SK-N-SH (cell line): ENCODE results near the gene CKB. TPM values are rescaled to one million over a fixed set of nuclear protein-coding genes. Genes with fewer than 3 reads are reported as not detected.

Experiments
- CTCF ChIA-PET: fragments of 300-600, 350-600 bp; formaldehyde crosslinking; extraction: SDS; loops from one replicate; lab custom pipeline; 2021; lab: Yijun Ruan, JAX
- POLR2A ChIA-PET: fragments of 350-600 bp; sonication (Branson Sonifier 250); formaldehyde crosslinking; extraction: SDS; loops from one replicate; lab custom pipeline; 2020; ENCODE audit warnings: antibody characterized with exemption, inconsistent platforms; lab: Yijun Ruan, JAX
- DNase-seq: peaks from one replicate; pipeline ENCODE4 v3.0.0; 2012
- H2AFZ ChIP-seq: fragments of 200-600 bp; sonication (generic); 2 replicates; pipeline ENCODE4 v1.8.1; 2016; ENCODE audit warnings: antibody characterized with exemption, mild to moderate bottlenecking, low read depth
- H3F3A ChIP-seq: fragments of 200-600 bp; sonication (generic); replicated peaks from 2 replicates; pipeline ENCODE3; 2016; ENCODE audit warnings: antibody characterized with exemption, mild to moderate bottlenecking; ENCODE audit not compliant: insufficient read depth
- H3K27ac ChIP-seq, 2 experiments: fragments of 200-500 bp in 1 of 2; fragments of 200-600 bp in 1 of 2; sonication (Bioruptor generic) in 1 of 2; sonication (generic), shearing (Covaris generic) in 1 of 2; 2 replicates each; pipeline versions ENCODE4 v1.5.1 to v1.6.1; 2014 to 2016; ENCODE audit warnings: low read depth in 2 of 2, inconsistent platforms in 1 of 2, low read length in 1 of 2, mild to moderate bottlenecking in 1 of 2, mixed read lengths in 1 of 2
- H3K27me3 ChIP-seq: fragments of 200-600 bp; sonication (generic), shearing (Covaris generic); 2 replicates; pipeline ENCODE4 v1.6.1; 2016; ENCODE audit warnings: mixed run types; ENCODE audit not compliant: insufficient read depth
- H3K36me3 ChIP-seq, 2 experiments: fragments of 200-500 bp in 1 of 2; fragments of 200-600 bp in 1 of 2; sonication (Bioruptor generic) in 1 of 2; sonication (generic) in 1 of 2; replicated peaks in 1 of 2; 2 replicates each; pipeline versions ENCODE3 to v1.5.1; 2014 to 2016; ENCODE audit warnings: low read length in 1 of 2, mild to moderate bottlenecking in 1 of 2; ENCODE audit not compliant: insufficient read depth in 2 of 2, control insufficient read depth in 1 of 2
- H3K4me1 ChIP-seq, 2 experiments: fragments of 200-500 bp in 1 of 2; fragments of 200-600 bp in 1 of 2; sonication (Bioruptor generic) in 1 of 2; sonication (generic), shearing (Covaris generic) in 1 of 2; 2 replicates each; pipeline versions ENCODE4 v1.5.1 to v1.6.1; 2014 to 2016; ENCODE audit warnings: low read depth in 1 of 2, low read length in 1 of 2, mixed run types in 1 of 2; ENCODE audit not compliant: insufficient read depth in 2 of 2, control insufficient read depth in 1 of 2
- H3K4me2 ChIP-seq: fragments of 200-600 bp; sonication (generic), shearing (Covaris generic); 2 replicates; pipeline ENCODE4 v1.6.1; 2017; ENCODE audit warnings: mixed run types
- H3K4me3 ChIP-seq, 2 experiments: fragments of 200-500 bp in 1 of 2; fragments of 200-600 bp in 1 of 2; sonication (Bioruptor generic) in 1 of 2; sonication (generic), shearing (Covaris generic) in 1 of 2; 2 replicates each; pipeline versions ENCODE4 v1.5.1 to v1.8.1; 2014 to 2016; ENCODE audit warnings: low read depth in 2 of 2, inconsistent platforms in 1 of 2, low read length in 1 of 2, mild to moderate bottlenecking in 1 of 2, mixed read lengths in 1 of 2, moderate library complexity in 1 of 2
- H3K79me2 ChIP-seq: fragments of 200-600 bp; sonication (generic); 2 replicates; pipeline ENCODE4 v1.8.1; 2017; ENCODE audit warnings: mild to moderate bottlenecking; ENCODE audit not compliant: insufficient read depth
- H3K9ac ChIP-seq: fragments of 200-600 bp; sonication (generic); 2 replicates; pipeline ENCODE4 v1.6.1; 2017; ENCODE audit warnings: mixed run types
- H3K9me2 ChIP-seq: fragments of 200-600 bp; sonication (generic); 2 replicates; pipeline ENCODE4 v1.6.1; 2017; ENCODE audit warnings: mixed run types
- H3K9me3 ChIP-seq: fragments of 200-600 bp; sonication (generic); 2 replicates; pipeline ENCODE4 v1.6.1; 2017; ENCODE audit warnings: mixed run types, mild to moderate bottlenecking, moderate library complexity
- H4K20me1 ChIP-seq: fragments of 200-600 bp; sonication (generic); 2 replicates; pipeline ENCODE4 v1.6.1; 2017; ENCODE audit warnings: mild to moderate bottlenecking, mixed run types; ENCODE audit not compliant: insufficient read depth
- ELF1 ChIP-seq: IDR thresholded peaks from 2 replicates; pipeline ENCODE4 v1.4.0; 2012
- FOSL2 ChIP-seq: IDR thresholded peaks from 2 replicates; pipeline ENCODE4 v1.4.0; 2012; ENCODE audit warnings: low read depth, mild to moderate bottlenecking, moderate library complexity, borderline replicate concordance
- FOXM1 ChIP-seq: IDR thresholded peaks from 2 replicates; pipeline ENCODE4 v1.4.0; 2012; ENCODE audit warnings: low read depth, mild to moderate bottlenecking
- JUND ChIP-seq: IDR thresholded peaks from 2 replicates; pipeline ENCODE4 v1.4.0; 2012
- MEF2A ChIP-seq: IDR thresholded peaks from 2 replicates; pipeline ENCODE4 v1.4.0; 2012; ENCODE audit warnings: low read depth, borderline replicate concordance
- MXI1 ChIP-seq: IDR thresholded peaks from 2 replicates; pipeline ENCODE4 v1.6.1; 2012; ENCODE audit warnings: mild to moderate bottlenecking, low read depth, low read length, improper control_type of control experiment
- NFIC ChIP-seq: IDR thresholded peaks from 2 replicates; pipeline ENCODE4 v1.4.0; 2012; ENCODE audit warnings: borderline replicate concordance
- RAD21 ChIP-seq: IDR thresholded peaks from 2 replicates; pipeline ENCODE4 v1.6.1; 2012; ENCODE audit warnings: mild to moderate bottlenecking, low read length
- RCOR1 ChIP-seq: fragments of 150-350 bp; IDR thresholded peaks from 2 replicates; pipeline ENCODE4 v1.6.1; 2017; ENCODE audit warnings: antibody characterized with exemption, low read length
- SIN3A ChIP-seq: IDR thresholded peaks from 2 replicates; pipeline ENCODE4 v1.6.1; 2012; ENCODE audit warnings: low read depth, mild to moderate bottlenecking, low read length, moderate library complexity, borderline replicate concordance
- SMC3 ChIP-seq: IDR thresholded peaks from 2 replicates; pipeline ENCODE4 v1.6.1; 2012; ENCODE audit warnings: low read depth, low read length, improper control_type of control experiment
- TCF12 ChIP-seq: IDR thresholded peaks from 2 replicates; pipeline ENCODE4 v1.4.0; 2012
- YY1 ChIP-seq: IDR thresholded peaks from 2 replicates; pipeline ENCODE4 v1.4.0; 2012; ENCODE audit warnings: low read depth, mild to moderate bottlenecking
- WGBS: methylation state at CpG from one replicate; pipeline ENCODE4 v1.1.6; 2017; ENCODE audit warnings: low lambda C conversion rate; 5-methylcytosine and 5-hydroxymethylcytosine counted together
- polyA plus RNA-seq, 3 experiments: library from polyadenylated mRNA; depleted of rRNA; stranded (reverse); fragments of >200 nt; gene quantifications; 2 replicates each; pipeline ENCODE4 v1.2.3, GENCODE V29; 2012
- TF ChIP-seq, protein P1 (sequence below): IDR thresholded peaks from 2 replicates; pipeline ENCODE4 v1.6.1; 2012; ENCODE audit warnings: mild to moderate bottlenecking, low read depth, low read length, moderate library complexity
- TF ChIP-seq, protein P2 (sequence below): IDR thresholded peaks from 2 replicates; pipeline ENCODE4; 2012
- TF ChIP-seq, protein P3 (sequence below): fragments of 150-350 bp; IDR thresholded peaks from 2 replicates; pipeline ENCODE4 v1.6.1; 2017; ENCODE audit warnings: antibody characterized with exemption, low read length, low read depth, borderline replicate concordance
- TF ChIP-seq, protein P4 (sequence below): IDR thresholded peaks from 2 replicates; pipeline ENCODE4 v1.4.0; 2012; ENCODE audit warnings: low read depth
- TF ChIP-seq, protein P5 (sequence below): fragments of 200-600 bp; sonication (generic); IDR thresholded peaks from 2 replicates; pipeline ENCODE4 v1.6.1; 2017; ENCODE audit warnings: antibody characterized with exemption, mild to moderate bottlenecking, moderate library complexity
- TF ChIP-seq, protein P6 (sequence below): IDR thresholded peaks from 2 replicates; pipeline ENCODE4 v1.4.0; 2012; ENCODE audit warnings: low read depth, borderline replicate concordance

The CKB gene
- polyA plus RNA-seq, 1 of the 3 experiments (the other 2 are of a cell fraction) = 53.0 TPM

DNA sequence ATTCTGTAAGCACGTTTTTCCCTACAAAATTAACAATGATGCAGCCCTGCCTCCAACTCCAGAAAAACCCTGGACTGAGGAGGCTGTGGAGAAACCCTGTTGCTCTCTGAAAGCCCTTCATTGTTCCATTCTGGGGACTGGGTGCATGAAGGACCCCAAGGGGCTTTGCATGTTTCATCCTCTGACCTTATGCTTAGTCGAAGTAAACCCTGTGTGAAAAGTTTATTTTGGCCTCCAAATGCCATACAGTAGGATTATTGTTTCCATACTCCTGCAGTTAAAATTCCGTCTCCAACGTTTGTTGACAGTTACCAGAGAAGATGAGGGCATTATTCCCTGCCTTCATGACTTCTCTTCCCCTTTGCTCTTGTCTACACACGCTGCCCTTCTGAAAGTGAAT is 46.0 kb downstream of the CKB start (continued):
- TF ChIP-seq, protein P1, sequence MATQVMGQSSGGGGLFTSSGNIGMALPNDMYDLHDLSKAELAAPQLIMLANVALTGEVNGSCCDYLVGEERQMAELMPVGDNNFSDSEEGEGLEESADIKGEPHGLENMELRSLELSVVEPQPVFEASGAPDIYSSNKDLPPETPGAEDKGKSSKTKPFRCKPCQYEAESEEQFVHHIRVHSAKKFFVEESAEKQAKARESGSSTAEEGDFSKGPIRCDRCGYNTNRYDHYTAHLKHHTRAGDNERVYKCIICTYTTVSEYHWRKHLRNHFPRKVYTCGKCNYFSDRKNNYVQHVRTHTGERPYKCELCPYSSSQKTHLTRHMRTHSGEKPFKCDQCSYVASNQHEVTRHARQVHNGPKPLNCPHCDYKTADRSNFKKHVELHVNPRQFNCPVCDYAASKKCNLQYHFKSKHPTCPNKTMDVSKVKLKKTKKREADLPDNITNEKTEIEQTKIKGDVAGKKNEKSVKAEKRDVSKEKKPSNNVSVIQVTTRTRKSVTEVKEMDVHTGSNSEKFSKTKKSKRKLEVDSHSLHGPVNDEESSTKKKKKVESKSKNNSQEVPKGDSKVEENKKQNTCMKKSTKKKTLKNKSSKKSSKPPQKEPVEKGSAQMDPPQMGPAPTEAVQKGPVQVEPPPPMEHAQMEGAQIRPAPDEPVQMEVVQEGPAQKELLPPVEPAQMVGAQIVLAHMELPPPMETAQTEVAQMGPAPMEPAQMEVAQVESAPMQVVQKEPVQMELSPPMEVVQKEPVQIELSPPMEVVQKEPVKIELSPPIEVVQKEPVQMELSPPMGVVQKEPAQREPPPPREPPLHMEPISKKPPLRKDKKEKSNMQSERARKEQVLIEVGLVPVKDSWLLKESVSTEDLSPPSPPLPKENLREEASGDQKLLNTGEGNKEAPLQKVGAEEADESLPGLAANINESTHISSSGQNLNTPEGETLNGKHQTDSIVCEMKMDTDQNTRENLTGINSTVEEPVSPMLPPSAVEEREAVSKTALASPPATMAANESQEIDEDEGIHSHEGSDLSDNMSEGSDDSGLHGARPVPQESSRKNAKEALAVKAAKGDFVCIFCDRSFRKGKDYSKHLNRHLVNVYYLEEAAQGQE = no peak
- no peak for TF ChIP-seq FOSL2

DNA sequence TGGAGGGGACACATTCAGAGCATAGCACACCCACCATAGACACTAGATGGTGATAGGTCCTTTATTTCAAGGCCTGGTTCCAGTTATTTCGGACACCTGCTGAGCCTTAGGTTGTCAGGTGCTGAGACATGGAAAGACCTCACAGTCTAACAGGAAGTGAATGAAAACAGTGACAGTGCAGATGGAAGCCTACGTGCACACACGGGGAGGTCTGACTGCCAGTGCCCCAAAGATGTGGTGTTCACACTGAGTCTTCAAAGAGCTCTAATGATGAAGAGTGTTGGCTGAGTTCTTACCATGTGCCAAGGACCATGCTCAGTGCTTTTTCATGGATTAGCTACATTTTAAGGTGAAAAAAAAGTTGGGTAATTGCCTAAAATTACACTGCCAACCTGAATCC is 46.6 kb downstream of the CKB start:
- Histone ChIP-seq H3K4me3 (no peak overlapping the region), H3K4me2 (no peak overlapping the region), H3K9me3 (no peaks in the 10 kb centered on the region)
- CTCF ChIA-PET = interaction anchor here (2.0 to 3.1 kb wide), 2 partner anchors 15 to 24 kb away, joined by 5 to 15 read pairs; no protein-coding TSS in a partner anchor
- TF ChIP-seq YY1 (no peak), SIN3A (no peak), RCOR1 (no peak), FOSL2 (no peak), ELF1 (no peak), RAD21 (no peak), FOXM1 (no peak), NFIC (no peak), SMC3 (no peak), MXI1 (no peak), MEF2A (no peak), TCF12 (no peak), JUND (no peak)
- TF ChIP-seq, protein P2, sequence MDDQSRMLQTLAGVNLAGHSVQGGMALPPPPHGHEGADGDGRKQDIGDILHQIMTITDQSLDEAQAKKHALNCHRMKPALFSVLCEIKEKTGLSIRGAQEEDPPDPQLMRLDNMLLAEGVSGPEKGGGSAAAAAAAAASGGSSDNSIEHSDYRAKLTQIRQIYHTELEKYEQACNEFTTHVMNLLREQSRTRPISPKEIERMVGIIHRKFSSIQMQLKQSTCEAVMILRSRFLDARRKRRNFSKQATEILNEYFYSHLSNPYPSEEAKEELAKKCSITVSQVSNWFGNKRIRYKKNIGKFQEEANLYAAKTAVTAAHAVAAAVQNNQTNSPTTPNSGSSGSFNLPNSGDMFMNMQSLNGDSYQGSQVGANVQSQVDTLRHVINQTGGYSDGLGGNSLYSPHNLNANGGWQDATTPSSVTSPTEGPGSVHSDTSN = no peak
- TF ChIP-seq, protein P1 = no peak
- TF ChIP-seq, protein P3, sequence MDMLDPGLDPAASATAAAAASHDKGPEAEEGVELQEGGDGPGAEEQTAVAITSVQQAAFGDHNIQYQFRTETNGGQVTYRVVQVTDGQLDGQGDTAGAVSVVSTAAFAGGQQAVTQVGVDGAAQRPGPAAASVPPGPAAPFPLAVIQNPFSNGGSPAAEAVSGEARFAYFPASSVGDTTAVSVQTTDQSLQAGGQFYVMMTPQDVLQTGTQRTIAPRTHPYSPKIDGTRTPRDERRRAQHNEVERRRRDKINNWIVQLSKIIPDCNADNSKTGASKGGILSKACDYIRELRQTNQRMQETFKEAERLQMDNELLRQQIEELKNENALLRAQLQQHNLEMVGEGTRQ = no peak
- TF ChIP-seq, protein P4, sequence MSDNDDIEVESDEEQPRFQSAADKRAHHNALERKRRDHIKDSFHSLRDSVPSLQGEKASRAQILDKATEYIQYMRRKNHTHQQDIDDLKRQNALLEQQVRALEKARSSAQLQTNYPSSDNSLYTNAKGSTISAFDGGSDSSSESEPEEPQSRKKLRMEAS = no peak
- TF ChIP-seq, protein P5, sequence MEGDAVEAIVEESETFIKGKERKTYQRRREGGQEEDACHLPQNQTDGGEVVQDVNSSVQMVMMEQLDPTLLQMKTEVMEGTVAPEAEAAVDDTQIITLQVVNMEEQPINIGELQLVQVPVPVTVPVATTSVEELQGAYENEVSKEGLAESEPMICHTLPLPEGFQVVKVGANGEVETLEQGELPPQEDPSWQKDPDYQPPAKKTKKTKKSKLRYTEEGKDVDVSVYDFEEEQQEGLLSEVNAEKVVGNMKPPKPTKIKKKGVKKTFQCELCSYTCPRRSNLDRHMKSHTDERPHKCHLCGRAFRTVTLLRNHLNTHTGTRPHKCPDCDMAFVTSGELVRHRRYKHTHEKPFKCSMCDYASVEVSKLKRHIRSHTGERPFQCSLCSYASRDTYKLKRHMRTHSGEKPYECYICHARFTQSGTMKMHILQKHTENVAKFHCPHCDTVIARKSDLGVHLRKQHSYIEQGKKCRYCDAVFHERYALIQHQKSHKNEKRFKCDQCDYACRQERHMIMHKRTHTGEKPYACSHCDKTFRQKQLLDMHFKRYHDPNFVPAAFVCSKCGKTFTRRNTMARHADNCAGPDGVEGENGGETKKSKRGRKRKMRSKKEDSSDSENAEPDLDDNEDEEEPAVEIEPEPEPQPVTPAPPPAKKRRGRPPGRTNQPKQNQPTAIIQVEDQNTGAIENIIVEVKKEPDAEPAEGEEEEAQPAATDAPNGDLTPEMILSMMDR = no peak
- TF ChIP-seq, protein P6, sequence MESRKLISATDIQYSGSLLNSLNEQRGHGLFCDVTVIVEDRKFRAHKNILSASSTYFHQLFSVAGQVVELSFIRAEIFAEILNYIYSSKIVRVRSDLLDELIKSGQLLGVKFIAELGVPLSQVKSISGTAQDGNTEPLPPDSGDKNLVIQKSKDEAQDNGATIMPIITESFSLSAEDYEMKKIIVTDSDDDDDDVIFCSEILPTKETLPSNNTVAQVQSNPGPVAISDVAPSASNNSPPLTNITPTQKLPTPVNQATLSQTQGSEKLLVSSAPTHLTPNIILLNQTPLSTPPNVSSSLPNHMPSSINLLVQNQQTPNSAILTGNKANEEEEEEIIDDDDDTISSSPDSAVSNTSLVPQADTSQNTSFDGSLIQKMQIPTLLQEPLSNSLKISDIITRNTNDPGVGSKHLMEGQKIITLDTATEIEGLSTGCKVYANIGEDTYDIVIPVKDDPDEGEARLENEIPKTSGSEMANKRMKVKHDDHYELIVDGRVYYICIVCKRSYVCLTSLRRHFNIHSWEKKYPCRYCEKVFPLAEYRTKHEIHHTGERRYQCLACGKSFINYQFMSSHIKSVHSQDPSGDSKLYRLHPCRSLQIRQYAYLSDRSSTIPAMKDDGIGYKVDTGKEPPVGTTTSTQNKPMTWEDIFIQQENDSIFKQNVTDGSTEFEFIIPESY = no peak
- TF ChIP-seq, all 33 proteins: peak for 0
- no peak for DNase-seq
- peaks cover 45 to 74% of the 10 kb centered on the region in 2 experiments for H3K36me3 ChIP-seq
- H3K4me1 ChIP-seq = no peaks in the 10 kb centered on the region
- no peak overlapping the region for H3K9ac ChIP-seq
- no peaks in the 10 kb centered on the region for H3K9me2 ChIP-seq
- H3K27me3 ChIP-seq = no peaks in the 10 kb centered on the region
- H4K20me1 ChIP-seq = no peaks in the 10 kb centered on the region
- POLR2A ChIA-PET = no interaction called here
- no peak overlapping the region for H3K27ac ChIP-seq
- peaks cover 8% of the 10 kb centered on the region; the same call in 1 of the 2 replicates for H3K79me2 ChIP-seq
- 97% methylated on average over 3 of the region's 3 CpGs for WGBS
- H3F3A ChIP-seq = peaks cover 19% of the 10 kb centered on the region
- no peak overlapping the region for H2AFZ ChIP-seq
